ENCODE results near the gene FOXP2.
"Not testable (repeated sequence)": the region's sequence is repeated elsewhere in the genome, so short reads cannot be mapped to it uniquely, and the experiment has no call there.

Gene FOXP2

DNA sequence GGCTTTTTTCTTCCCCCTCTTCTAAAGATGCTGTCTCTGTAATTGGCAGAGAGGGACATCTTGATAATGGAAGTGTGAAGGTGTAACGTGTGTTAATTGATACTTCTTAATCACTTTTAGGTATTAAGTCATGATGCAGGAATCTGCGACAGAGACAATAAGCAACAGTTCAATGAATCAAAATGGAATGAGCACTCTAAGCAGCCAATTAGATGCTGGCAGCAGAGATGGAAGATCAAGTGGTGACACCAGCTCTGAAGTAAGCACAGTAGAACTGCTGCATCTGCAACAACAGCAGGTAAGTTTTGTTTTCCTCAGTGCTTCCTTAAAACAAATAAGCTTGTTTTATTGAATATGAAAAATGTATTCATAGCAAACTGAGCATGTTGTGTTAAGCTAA, 11.8 kb downstream of the FOXP2 start:
- Histone ChIP-seq H3K4me1 (ENCODE audit: control insufficient read depth in 1 of 2, insufficient read depth in 2 of 2, low read length in 2 of 2) (peaks cover 0 to 24% of the 10 kb centered on the region in 2 donors), H3K27ac (ENCODE audit: low read length) (no peak overlapping the region), H3K27me3 (ENCODE audit: low read depth, low read length) (no peaks in the 10 kb centered on the region), H3K4me3 (ENCODE audit: low read depth in 1 of 2, low read length in 2 of 2) (no peak overlapping the region), H3K36me3 (ENCODE audit: control insufficient read depth in 1 of 2, insufficient read depth in 2 of 2, low read length in 2 of 2) (no peaks in the 10 kb centered on the region), H3K9me3 (ENCODE audit: control insufficient read depth in 1 of 2, low read length in 2 of 2) (no peaks in the 10 kb centered on the region)

DNA sequence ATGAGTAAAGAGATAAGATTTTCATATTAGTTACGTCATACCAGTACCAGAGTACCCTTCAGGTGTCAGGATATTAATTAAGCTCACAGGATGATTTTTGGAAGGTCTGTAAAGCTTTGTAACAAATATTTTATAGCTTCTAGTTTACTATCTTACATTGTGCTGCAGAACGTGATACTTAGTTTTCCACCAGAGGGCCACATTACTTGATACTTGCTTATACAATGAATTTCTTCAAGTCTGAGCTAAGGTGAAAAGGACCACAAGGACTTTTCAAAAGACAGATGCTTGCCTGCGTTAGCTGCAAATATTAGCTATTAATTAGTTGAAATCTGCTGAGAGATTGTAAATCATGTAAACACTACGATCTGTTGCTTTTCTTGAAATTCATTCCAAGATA, 12.2 kb downstream of the FOXP2 start:
- no peaks in the 10 kb centered on the region for H3K27me3 ChIP-seq (ENCODE audit: low read depth, low read length)
- H3K4me1 ChIP-seq (ENCODE audit: control insufficient read depth in 1 of 2, insufficient read depth in 2 of 2, low read length in 2 of 2), result peaks cover 0 to 26% of the 10 kb centered on the region in 2 donors
- no peak overlapping the region for H3K4me3 ChIP-seq (ENCODE audit: low read depth in 1 of 2, low read length in 2 of 2)
- no peak overlapping the region for H3K27ac ChIP-seq (ENCODE audit: low read length)
- no peaks in the 10 kb centered on the region for H3K36me3 ChIP-seq (ENCODE audit: control insufficient read depth in 1 of 2, insufficient read depth in 2 of 2, low read length in 2 of 2)
- H3K9me3 ChIP-seq (ENCODE audit: control insufficient read depth in 1 of 2, low read length in 2 of 2), result no peaks in the 10 kb centered on the region

DNA sequence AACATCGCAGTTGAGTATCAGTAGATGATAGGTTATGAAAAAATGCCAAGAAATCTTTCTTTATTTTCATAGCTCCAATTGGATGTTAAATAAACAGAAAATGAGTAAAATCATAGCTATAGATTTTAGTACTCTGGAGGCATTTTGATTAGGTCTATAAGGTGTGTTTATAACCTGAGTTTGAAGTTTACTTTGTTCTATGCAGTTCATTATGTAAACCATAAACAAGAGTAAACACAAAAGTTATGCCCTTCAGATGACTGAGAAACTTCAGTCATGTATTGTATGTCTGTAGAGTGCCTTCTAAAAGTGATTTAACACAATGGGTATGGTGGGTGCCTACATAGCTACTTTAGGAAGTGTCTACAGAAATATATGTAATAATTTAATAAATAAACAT, 13.6 kb downstream of the FOXP2 start:
- Histone ChIP-seq H3K9me3 (ENCODE audit: control insufficient read depth in 1 of 2, low read length in 2 of 2) (no peaks in the 10 kb centered on the region), H3K27ac (ENCODE audit: low read length) (no peak overlapping the region), H3K36me3 (ENCODE audit: control insufficient read depth in 1 of 2, insufficient read depth in 2 of 2, low read length in 2 of 2) (no peaks in the 10 kb centered on the region), H3K4me3 (ENCODE audit: low read depth in 1 of 2, low read length in 2 of 2) (no peak overlapping the region), H3K27me3 (ENCODE audit: low read depth, low read length) (no peaks in the 10 kb centered on the region), H3K4me1 (ENCODE audit: control insufficient read depth in 1 of 2, insufficient read depth in 2 of 2, low read length in 2 of 2) (peaks cover 0 to 26% of the 10 kb centered on the region in 2 donors)

- peaks cover 0 to 10% of the 10 kb centered on the region in 2 donors for H3K4me1 ChIP-seq (ENCODE audit: control insufficient read depth in 1 of 2, insufficient read depth in 2 of 2, low read length in 2 of 2)
- no peaks in the 10 kb centered on the region for H3K27me3 ChIP-seq (ENCODE audit: low read depth, low read length)
- H3K27ac ChIP-seq (ENCODE audit: low read length), result no peak overlapping the region
- H3K9me3 ChIP-seq (ENCODE audit: control insufficient read depth in 1 of 2, low read length in 2 of 2), result no peaks in the 10 kb centered on the region
- no peaks in the 10 kb centered on the region for H3K36me3 ChIP-seq (ENCODE audit: control insufficient read depth in 1 of 2, insufficient read depth in 2 of 2, low read length in 2 of 2)
- no peak overlapping the region for H3K4me3 ChIP-seq (ENCODE audit: low read depth in 1 of 2, low read length in 2 of 2)
These were observed 16.6 kb downstream of the FOXP2 start for GRCh38 chr7:114431189-114431588.

GRCh38 chr7:114432061-114432460, 17.4 kb downstream of the FOXP2 start:
- Histone ChIP-seq H3K4me3 (ENCODE audit: low read depth in 1 of 2, low read length in 2 of 2) (no peak overlapping the region), H3K9me3 (ENCODE audit: control insufficient read depth in 1 of 2, low read length in 2 of 2) (no peaks in the 10 kb centered on the region), H3K27me3 (ENCODE audit: low read depth, low read length) (no peaks in the 10 kb centered on the region), H3K36me3 (ENCODE audit: control insufficient read depth in 1 of 2, insufficient read depth in 2 of 2, low read length in 2 of 2) (no peaks in the 10 kb centered on the region), H3K27ac (ENCODE audit: low read length) (no peak overlapping the region), H3K4me1 (ENCODE audit: control insufficient read depth in 1 of 2, insufficient read depth in 2 of 2, low read length in 2 of 2) (peaks cover 0 to 3% of the 10 kb centered on the region in 2 donors)

DNA sequence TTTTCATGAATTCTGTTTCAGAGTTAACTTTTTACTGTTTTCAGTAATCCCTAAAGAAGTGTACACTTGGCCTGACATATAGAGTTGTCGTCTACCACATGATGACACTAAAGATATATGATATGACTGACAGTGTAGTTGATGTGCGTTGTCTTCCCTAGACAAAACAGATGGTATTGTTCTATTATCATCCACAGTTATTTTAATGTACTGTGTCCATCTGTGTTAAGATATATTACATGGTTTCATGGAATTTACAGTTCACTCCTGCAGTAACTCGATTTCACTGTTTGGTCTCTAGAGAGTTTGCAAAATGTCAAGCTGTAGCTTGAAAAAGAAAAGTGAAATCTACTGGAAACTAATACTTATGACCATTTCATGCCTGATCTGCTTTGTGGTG, 18.1 kb downstream of the FOXP2 start:
- Histone ChIP-seq H3K4me1 (ENCODE audit: control insufficient read depth in 1 of 2, insufficient read depth in 2 of 2, low read length in 2 of 2) (peaks cover 0 to 3% of the 10 kb centered on the region in 2 donors), H3K9me3 (ENCODE audit: control insufficient read depth in 1 of 2, low read length in 2 of 2) (no peaks in the 10 kb centered on the region), H3K4me3 (ENCODE audit: low read depth in 1 of 2, low read length in 2 of 2) (no peak overlapping the region), H3K27ac (ENCODE audit: low read length) (no peak overlapping the region), H3K27me3 (ENCODE audit: low read depth, low read length) (no peaks in the 10 kb centered on the region), H3K36me3 (ENCODE audit: control insufficient read depth in 1 of 2, insufficient read depth in 2 of 2, low read length in 2 of 2) (no peaks in the 10 kb centered on the region)

DNA sequence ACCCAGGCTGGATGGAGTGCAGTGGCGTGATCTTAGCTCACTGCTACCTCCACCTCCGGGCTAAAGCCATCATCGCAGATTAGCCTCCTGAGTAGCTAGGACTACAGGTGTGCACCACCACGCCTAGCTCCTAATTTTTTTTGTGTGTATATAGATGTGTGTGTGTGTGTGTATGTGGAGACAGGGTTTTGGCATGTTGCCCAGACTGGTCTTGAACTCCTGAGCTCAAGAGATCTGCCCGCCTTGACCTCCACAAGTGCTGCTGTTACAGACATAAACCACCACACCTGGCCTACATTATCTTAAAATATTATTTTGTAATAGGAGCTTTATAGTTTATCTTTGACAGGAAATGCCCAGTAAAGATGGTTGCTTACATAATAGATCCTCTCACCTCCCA, 25.0 kb downstream of the FOXP2 start:
- Histone ChIP-seq H3K27me3 (ENCODE audit: low read depth, low read length) (no peaks in the 10 kb centered on the region), H3K4me1 (ENCODE audit: control insufficient read depth in 1 of 2, insufficient read depth in 2 of 2, low read length in 2 of 2) (no peaks in the 10 kb centered on the region), H3K4me3 (ENCODE audit: low read depth in 1 of 2, low read length in 2 of 2) (no peak overlapping the region), H3K27ac (ENCODE audit: low read length) (no peak overlapping the region), H3K9me3 (ENCODE audit: control insufficient read depth in 1 of 2, low read length in 2 of 2) (no peaks in the 10 kb centered on the region), H3K36me3 (ENCODE audit: control insufficient read depth in 1 of 2, insufficient read depth in 2 of 2, low read length in 2 of 2) (no peaks in the 10 kb centered on the region)

DNA sequence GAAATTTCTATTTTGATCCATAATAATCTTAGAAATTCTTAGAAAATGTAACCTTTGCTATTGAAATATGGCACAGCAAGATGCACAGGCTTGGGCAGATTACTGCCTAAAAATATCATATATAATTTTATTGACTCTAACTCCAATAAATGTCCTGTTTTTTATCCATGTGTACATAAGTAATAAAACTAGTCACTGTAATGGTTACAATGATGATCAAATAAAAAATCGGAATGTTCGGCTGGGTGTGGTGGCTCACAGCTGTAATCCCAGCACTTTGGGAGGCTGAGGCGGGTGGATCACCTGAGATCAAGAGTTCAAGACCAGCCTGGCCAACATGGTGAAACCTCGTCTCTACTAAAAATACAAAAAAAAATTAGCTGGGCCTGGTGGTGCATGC, 26.3 kb downstream of the FOXP2 start:
- H3K4me3 ChIP-seq (ENCODE audit: low read depth in 1 of 2, low read length in 2 of 2); H3K36me3 ChIP-seq (ENCODE audit: control insufficient read depth in 1 of 2, insufficient read depth in 2 of 2, low read length in 2 of 2): not testable (repeated sequence)

DNA sequence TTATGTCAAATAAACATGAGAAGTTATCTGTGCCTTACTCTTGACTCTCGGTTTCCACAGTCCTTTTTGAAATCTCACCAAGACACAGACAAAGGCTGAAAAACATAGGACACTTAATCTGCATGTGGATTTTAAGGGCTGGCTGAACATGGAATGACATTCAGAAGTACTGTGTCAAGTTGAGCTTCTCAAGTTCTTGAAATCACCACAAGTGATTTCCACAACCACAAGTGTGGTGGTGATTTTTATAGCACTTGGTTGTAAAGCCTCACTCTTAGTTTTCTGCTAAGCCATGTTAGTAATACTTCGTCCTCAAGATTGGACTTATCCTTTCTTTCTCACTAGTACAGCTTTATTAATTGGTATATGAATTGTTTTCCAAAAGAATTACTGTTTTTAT, 29.6 kb downstream of the FOXP2 start:
- H3K27ac ChIP-seq (ENCODE audit: low read length), result no peak overlapping the region
- no peaks in the 10 kb centered on the region for H3K4me1 ChIP-seq (ENCODE audit: control insufficient read depth in 1 of 2, insufficient read depth in 2 of 2, low read length in 2 of 2)
- no peak overlapping the region for H3K4me3 ChIP-seq (ENCODE audit: low read depth in 1 of 2, low read length in 2 of 2)
- H3K36me3 ChIP-seq (ENCODE audit: control insufficient read depth in 1 of 2, insufficient read depth in 2 of 2, low read length in 2 of 2), result no peaks in the 10 kb centered on the region
- no peaks in the 10 kb centered on the region for H3K27me3 ChIP-seq (ENCODE audit: low read depth, low read length)
- no peaks in the 10 kb centered on the region for H3K9me3 ChIP-seq (ENCODE audit: control insufficient read depth in 1 of 2, low read length in 2 of 2)

More for the DNA sequence above, 26.3 kb downstream of the FOXP2 start:
- not testable (repeated sequence) for H3K27me3 ChIP-seq (ENCODE audit: low read depth, low read length); H3K4me1 ChIP-seq (ENCODE audit: control insufficient read depth in 1 of 2, insufficient read depth in 2 of 2, low read length in 2 of 2); H3K9me3 ChIP-seq (ENCODE audit: control insufficient read depth in 1 of 2, low read length in 2 of 2); H3K27ac ChIP-seq (ENCODE audit: low read length)

GRCh38 chr7:114450431-114450830, 35.8 kb downstream of the FOXP2 start:
- Histone ChIP-seq H3K27ac (ENCODE audit: low read length) (no peak overlapping the region), H3K9me3 (ENCODE audit: control insufficient read depth in 1 of 2, low read length in 2 of 2) (no peaks in the 10 kb centered on the region), H3K4me3 (ENCODE audit: low read depth in 1 of 2, low read length in 2 of 2) (no peak overlapping the region), H3K36me3 (ENCODE audit: control insufficient read depth in 1 of 2, insufficient read depth in 2 of 2, low read length in 2 of 2) (no peaks in the 10 kb centered on the region), H3K27me3 (ENCODE audit: low read depth, low read length) (no peaks in the 10 kb centered on the region), H3K4me1 (ENCODE audit: control insufficient read depth in 1 of 2, insufficient read depth in 2 of 2, low read length in 2 of 2) (peaks cover 0 to 6% of the 10 kb centered on the region in 2 donors)

DNA sequence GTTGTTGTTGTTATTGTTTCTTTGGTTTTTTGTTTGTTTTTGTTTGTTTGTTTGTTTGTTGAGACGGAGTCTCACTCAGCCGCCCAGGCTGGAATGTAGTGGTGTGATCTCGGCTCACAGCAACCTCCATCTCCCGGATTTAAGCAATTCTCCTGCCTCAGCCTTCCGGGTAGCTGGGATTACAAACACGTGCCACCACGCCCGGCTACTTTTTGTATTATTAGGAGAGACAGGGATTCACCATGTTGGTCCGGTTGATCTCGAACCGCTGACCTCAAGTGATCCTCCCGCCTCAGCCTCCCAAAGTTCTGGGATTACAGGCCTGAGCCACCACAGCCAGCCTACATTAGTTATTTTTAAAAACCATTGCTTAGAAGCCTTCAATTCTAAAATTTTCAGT, 45.0 kb downstream of the FOXP2 start:
- no peaks in the 10 kb centered on the region for H3K4me1 ChIP-seq (ENCODE audit: control insufficient read depth in 1 of 2, insufficient read depth in 2 of 2, low read length in 2 of 2)

DNA sequence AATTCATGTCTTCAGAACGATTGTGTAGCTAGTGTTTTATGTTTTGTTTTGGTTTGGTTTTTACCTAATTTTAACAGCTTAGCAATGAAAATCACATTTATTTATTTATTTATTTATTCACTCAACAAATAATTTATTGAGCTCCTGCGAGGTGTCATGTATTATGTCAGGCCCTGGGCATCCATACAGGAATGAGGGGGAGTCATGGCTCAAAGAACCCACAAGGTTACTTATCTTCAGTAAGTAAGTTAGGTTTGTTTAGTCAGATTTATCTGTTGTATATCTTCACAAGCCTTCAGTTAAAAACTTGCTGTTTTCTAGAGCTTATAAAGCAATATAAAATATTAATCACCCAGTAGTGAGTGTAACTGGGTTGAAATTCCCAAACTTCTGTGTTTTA, 45.4 kb downstream of the FOXP2 start:
- Histone ChIP-seq H3K36me3 (ENCODE audit: control insufficient read depth in 1 of 2, insufficient read depth in 2 of 2, low read length in 2 of 2) (no peaks in the 10 kb centered on the region), H3K9me3 (ENCODE audit: control insufficient read depth in 1 of 2, low read length in 2 of 2) (no peaks in the 10 kb centered on the region), H3K27ac (ENCODE audit: low read length) (no peak overlapping the region), H3K4me1 (ENCODE audit: control insufficient read depth in 1 of 2, insufficient read depth in 2 of 2, low read length in 2 of 2) (no peaks in the 10 kb centered on the region), H3K4me3 (ENCODE audit: low read depth in 1 of 2, low read length in 2 of 2) (no peak overlapping the region), H3K27me3 (ENCODE audit: low read depth, low read length) (no peaks in the 10 kb centered on the region)

More for the DNA sequence above, 45.0 kb downstream of the FOXP2 start:
- H3K4me3 ChIP-seq (ENCODE audit: low read depth in 1 of 2, low read length in 2 of 2), result no peak overlapping the region
- no peaks in the 10 kb centered on the region for H3K27me3 ChIP-seq (ENCODE audit: low read depth, low read length)
- no peaks in the 10 kb centered on the region for H3K36me3 ChIP-seq (ENCODE audit: control insufficient read depth in 1 of 2, insufficient read depth in 2 of 2, low read length in 2 of 2)
- H3K27ac ChIP-seq (ENCODE audit: low read length), result no peak overlapping the region
- H3K9me3 ChIP-seq (ENCODE audit: control insufficient read depth in 1 of 2, low read length in 2 of 2), result no peaks in the 10 kb centered on the region
